ENCODE measurements around the gene AGAP1.

DNA sequence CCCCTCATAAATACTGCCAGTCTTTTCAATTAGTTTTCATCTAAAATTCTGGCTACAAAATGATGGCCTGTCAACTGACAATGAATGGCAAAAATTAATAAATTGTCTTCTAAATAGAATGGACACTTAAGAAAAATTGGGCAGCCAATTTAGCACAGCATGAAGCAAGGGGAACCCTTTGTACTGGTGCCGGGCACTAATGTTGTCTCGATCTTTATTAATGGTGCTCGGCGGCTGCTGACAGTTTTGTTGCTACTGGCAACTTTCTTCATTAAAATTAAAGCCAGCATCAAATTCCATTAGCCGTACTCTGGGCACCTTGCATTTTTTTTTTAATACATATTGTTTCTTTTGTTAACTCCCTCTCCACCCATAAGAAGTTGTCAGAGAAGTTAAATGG, 365.0 kb downstream of the AGAP1 start:
- TF ChIP-seq, protein P1, sequence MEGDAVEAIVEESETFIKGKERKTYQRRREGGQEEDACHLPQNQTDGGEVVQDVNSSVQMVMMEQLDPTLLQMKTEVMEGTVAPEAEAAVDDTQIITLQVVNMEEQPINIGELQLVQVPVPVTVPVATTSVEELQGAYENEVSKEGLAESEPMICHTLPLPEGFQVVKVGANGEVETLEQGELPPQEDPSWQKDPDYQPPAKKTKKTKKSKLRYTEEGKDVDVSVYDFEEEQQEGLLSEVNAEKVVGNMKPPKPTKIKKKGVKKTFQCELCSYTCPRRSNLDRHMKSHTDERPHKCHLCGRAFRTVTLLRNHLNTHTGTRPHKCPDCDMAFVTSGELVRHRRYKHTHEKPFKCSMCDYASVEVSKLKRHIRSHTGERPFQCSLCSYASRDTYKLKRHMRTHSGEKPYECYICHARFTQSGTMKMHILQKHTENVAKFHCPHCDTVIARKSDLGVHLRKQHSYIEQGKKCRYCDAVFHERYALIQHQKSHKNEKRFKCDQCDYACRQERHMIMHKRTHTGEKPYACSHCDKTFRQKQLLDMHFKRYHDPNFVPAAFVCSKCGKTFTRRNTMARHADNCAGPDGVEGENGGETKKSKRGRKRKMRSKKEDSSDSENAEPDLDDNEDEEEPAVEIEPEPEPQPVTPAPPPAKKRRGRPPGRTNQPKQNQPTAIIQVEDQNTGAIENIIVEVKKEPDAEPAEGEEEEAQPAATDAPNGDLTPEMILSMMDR (IDR thresholded peaks at IDR 0.05), result no peak
- no peak for TF ChIP-seq POLR2A (IDR thresholded peaks at IDR 0.05)
